ENCODE data around the gene GSK3A. TPM values are rescaled to one million over a fixed set of nuclear protein-coding genes. Genes with fewer than 3 reads are reported as not detected.
A peak's percentile ranks its signal among the peaks of the same experiment; 100 is the strongest.

GSK3A gene
- total and polyA plus RNA-seq, 2 of the 8 experiments (the other 6 are each of a cell fraction or from before 2014, with no cell fraction given), result 55.3 to 84.0 TPM

DNA sequence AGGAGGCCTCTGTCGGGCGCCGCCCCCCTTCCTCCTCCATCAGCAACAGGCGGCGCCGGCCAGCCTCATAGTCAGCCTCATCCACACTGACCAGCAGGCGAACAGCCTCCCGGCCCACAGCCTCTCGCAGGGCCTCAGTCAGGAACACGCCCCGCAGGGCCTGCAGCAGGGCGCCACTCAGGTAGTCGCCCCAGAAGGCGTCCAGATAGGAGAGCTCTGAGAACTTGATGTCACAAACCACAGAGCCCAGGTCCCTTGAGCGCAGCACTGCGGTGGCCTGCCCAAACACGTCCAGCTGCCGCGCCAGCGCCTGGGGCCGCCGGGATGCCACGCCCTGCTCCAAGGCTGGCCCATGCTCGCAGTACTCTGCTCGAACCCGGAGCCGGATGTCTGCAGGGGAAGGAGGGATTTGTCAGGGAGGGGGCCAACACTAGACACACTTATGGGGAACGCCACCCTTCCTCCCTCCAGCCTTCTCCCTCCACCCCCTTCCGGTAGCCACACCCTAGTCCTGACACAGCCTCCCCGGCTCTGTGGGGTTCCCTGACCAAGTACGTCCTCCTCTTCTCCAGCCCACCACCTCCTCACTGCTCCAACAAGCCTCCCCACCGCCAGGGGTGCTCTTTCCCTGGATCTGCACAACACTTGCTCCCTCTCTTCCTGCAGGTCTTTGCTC, 42.8 kb downstream of the GSK3A start:
- H3K9ac ChIP-seq (replicated peaks in 1 of 4; ENCODE audit: extremely low read depth in 1 of 4, low read depth in 3 of 4, low read length in 3 of 4), result no peak overlapping the region
- TF ChIP-seq, protein P1, sequence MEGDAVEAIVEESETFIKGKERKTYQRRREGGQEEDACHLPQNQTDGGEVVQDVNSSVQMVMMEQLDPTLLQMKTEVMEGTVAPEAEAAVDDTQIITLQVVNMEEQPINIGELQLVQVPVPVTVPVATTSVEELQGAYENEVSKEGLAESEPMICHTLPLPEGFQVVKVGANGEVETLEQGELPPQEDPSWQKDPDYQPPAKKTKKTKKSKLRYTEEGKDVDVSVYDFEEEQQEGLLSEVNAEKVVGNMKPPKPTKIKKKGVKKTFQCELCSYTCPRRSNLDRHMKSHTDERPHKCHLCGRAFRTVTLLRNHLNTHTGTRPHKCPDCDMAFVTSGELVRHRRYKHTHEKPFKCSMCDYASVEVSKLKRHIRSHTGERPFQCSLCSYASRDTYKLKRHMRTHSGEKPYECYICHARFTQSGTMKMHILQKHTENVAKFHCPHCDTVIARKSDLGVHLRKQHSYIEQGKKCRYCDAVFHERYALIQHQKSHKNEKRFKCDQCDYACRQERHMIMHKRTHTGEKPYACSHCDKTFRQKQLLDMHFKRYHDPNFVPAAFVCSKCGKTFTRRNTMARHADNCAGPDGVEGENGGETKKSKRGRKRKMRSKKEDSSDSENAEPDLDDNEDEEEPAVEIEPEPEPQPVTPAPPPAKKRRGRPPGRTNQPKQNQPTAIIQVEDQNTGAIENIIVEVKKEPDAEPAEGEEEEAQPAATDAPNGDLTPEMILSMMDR (IDR thresholded peaks at IDR 0.05; ENCODE audit: control extremely low read depth in 1 of 3, insufficient read depth in 1 of 3, low read depth in 1 of 3, low read length in 3 of 3), result peak; percentile 46 to 73 (median 62); a peak in 3 of 4 replicates
- TF ChIP-seq NANOG (IDR thresholded peaks at IDR 0.05; ENCODE audit: insufficient read depth, low read depth, low read length, poor library complexity, severe bottlenecking), result no peak
- peak; percentile 19 to 34; a peak in 2 of 4 replicates for TF ChIP-seq RAD21 (IDR thresholded peaks at IDR 0.05 in 1 of 2, conservative IDR thresholded peaks at IDR 0.05 in 1 of 2; ENCODE audit: low read depth in 2 of 2, low read length in 2 of 2)
- TF ChIP-seq, protein P2, sequence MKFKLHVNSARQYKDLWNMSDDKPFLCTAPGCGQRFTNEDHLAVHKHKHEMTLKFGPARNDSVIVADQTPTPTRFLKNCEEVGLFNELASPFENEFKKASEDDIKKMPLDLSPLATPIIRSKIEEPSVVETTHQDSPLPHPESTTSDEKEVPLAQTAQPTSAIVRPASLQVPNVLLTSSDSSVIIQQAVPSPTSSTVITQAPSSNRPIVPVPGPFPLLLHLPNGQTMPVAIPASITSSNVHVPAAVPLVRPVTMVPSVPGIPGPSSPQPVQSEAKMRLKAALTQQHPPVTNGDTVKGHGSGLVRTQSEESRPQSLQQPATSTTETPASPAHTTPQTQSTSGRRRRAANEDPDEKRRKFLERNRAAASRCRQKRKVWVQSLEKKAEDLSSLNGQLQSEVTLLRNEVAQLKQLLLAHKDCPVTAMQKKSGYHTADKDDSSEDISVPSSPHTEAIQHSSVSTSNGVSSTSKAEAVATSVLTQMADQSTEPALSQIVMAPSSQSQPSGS (IDR thresholded peaks at IDR 0.05; ENCODE audit: low read length), result no peak
- H3K4me3 ChIP-seq (ENCODE audit: extremely low read depth in 1 of 4, insufficient read depth in 2 of 4, low read depth in 3 of 4, low read length in 4 of 4), result no peak overlapping the region
- H3K23ac ChIP-seq (ENCODE audit: insufficient read length), result no peak overlapping the region
- no peak overlapping the region for H2AK5ac ChIP-seq (ENCODE audit: low read depth, low read length)
- H3K36me3 ChIP-seq (ENCODE audit: control insufficient read depth in 2 of 4, insufficient read depth in 4 of 4, low read length in 3 of 4), result peaks cover 4 to 50% (median 17%) of the 10 kb centered on the region in 4 experiments; a peak in 6 of 8 replicates
- CTCF ChIA-PET (ENCODE audit: partially characterized antibody), result interaction anchor here (0.7 to 4.1 kb wide), 7 partner anchors 9 to 99 kb away, joined by 3 to 24 read pairs (median 4); no protein-coding TSS in a partner anchor
- no peak overlapping the region for H2AFZ ChIP-seq (ENCODE audit: low read length)
- peak overlapping the region; percentile 71; the same call in 1 of the 2 replicates for H2BK5ac ChIP-seq (ENCODE audit: low read depth, low read length)
- H3K18ac ChIP-seq (ENCODE audit: extremely low read depth, low read length), result no peak overlapping the region
- no peak overlapping the region for H2BK120ac ChIP-seq (replicated peaks; ENCODE audit: low read depth, low read length)
- H4K8ac ChIP-seq (ENCODE audit: extremely low read depth, insufficient read depth, low read length), result no peak overlapping the region
- no peak overlapping the region for H3K56ac ChIP-seq (replicated peaks; ENCODE audit: insufficient read length, low read depth, low read length)
- no peak overlapping the region for H4K5ac ChIP-seq (ENCODE audit: insufficient read length, low read depth, low read length)
- H3K14ac ChIP-seq (ENCODE audit: insufficient read length), result no peak overlapping the region
- H3K27ac ChIP-seq (ENCODE audit: low read depth, low read length), result peak overlapping the region; percentile 15; the same call in 1 of the 2 replicates
- H3K79me1 ChIP-seq (ENCODE audit: low read depth, low read length), result peaks cover 11% of the 10 kb centered on the region
- H4K91ac ChIP-seq (replicated peaks; ENCODE audit: insufficient read length, low read length), result no peak overlapping the region
- peaks cover 8 to 27% of the 10 kb centered on the region in 2 experiments for H4K20me1 ChIP-seq (replicated peaks in 1 of 2; ENCODE audit: control insufficient read depth in 1 of 2, insufficient read depth in 2 of 2, low read length in 2 of 2)
- POLR2A ChIA-PET (ENCODE audit: partially characterized antibody), result interaction anchor here (0.9 to 1.2 kb wide), 4 partner anchors 16 to 100 kb away, joined by 3 to 4 read pairs (median 3); no protein-coding TSS in a partner anchor
- no peak overlapping the region for H3K4me2 ChIP-seq (ENCODE audit: insufficient read depth in 1 of 2, low read depth in 2 of 2, low read length in 2 of 2)
- no peaks in the 10 kb centered on the region for H3K23me2 ChIP-seq (ENCODE audit: low read depth, low read length)
- peaks cover 0 to 30% (median 12%) of the 10 kb centered on the region in 4 experiments; a peak in 6 of 7 replicates for H3K4me1 ChIP-seq (replicated peaks in 1 of 4; ENCODE audit: control insufficient read depth in 3 of 4, insufficient read depth in 4 of 4, low read length in 3 of 4)
- 88% methylated on average over 32 of the region's 32 CpGs; no CpG with 5 or more reads in 1 of the 2 experiments for WGBS, 2 experiments (ENCODE audit: extremely low coverage in 1 of 2, insufficient coverage in 1 of 2, insufficient read length in 1 of 2, insufficient replicate concordance in 2 of 2, low coverage in 1 of 2, low lambda C conversion rate in 2 of 2, missing lambda C conversion rate in 1 of 2)
- no peak for FAIRE-seq
- H3K27me3 ChIP-seq (replicated peaks in 1 of 4; ENCODE audit: control insufficient read depth in 3 of 4, extremely low read depth in 1 of 4, insufficient read depth in 3 of 4, low read length in 3 of 4), result no peaks in the 10 kb centered on the region
- no peak overlapping the region for H2BK15ac ChIP-seq (ENCODE audit: low read length)
- peaks cover 0 to 32% of the 10 kb centered on the region in 2 experiments; a peak in 1 of 4 replicates for H3K79me2 ChIP-seq (ENCODE audit: control insufficient read depth in 1 of 2, insufficient read depth in 2 of 2, low read length in 2 of 2)
- no peak for DNase-seq (ENCODE audit: low read depth in 1 of 2, low spot score in 2 of 2)
- H3K9me3 ChIP-seq (ENCODE audit: insufficient read depth in 2 of 2, low read depth in 1 of 2, low read length in 1 of 2), result no peaks in the 10 kb centered on the region
- H2BK12ac ChIP-seq (ENCODE audit: low read depth, low read length), result peak overlapping the region; percentile 17; the same call in 1 of the 2 replicates
- H3K4ac ChIP-seq (replicated peaks; ENCODE audit: insufficient read length, low read depth, low read length), result no peak overlapping the region
- H2BK20ac ChIP-seq (ENCODE audit: low read length), result no peak overlapping the region
